Fibroblast of lung (primary cell): Measurements from ENCODE around the gene NINL.

Experiments used
- EZH2 ChIP-seq: IDR thresholded peaks from 2 replicates; pipeline ENCODE4 v1.5.1; 2012; ENCODE audit warnings: low read length, control low read depth, mild to moderate bottlenecking; ENCODE audit errors: missing control alignments
- TF ChIP-seq, protein P1 (sequence below), 2 donors: IDR thresholded peaks in 1 of 2; conservative IDR thresholded peaks in 1 of 2; 1 replicate in 1 of 2; 2 replicates in 1 of 2; pipeline ENCODE4 v1.5.1; 2011 to 2012; ENCODE audit warnings: low read length in 2 of 2, control low read depth in 1 of 2, inconsistent platforms in 1 of 2, low read depth in 1 of 2, mild to moderate bottlenecking in 1 of 2

DNA sequence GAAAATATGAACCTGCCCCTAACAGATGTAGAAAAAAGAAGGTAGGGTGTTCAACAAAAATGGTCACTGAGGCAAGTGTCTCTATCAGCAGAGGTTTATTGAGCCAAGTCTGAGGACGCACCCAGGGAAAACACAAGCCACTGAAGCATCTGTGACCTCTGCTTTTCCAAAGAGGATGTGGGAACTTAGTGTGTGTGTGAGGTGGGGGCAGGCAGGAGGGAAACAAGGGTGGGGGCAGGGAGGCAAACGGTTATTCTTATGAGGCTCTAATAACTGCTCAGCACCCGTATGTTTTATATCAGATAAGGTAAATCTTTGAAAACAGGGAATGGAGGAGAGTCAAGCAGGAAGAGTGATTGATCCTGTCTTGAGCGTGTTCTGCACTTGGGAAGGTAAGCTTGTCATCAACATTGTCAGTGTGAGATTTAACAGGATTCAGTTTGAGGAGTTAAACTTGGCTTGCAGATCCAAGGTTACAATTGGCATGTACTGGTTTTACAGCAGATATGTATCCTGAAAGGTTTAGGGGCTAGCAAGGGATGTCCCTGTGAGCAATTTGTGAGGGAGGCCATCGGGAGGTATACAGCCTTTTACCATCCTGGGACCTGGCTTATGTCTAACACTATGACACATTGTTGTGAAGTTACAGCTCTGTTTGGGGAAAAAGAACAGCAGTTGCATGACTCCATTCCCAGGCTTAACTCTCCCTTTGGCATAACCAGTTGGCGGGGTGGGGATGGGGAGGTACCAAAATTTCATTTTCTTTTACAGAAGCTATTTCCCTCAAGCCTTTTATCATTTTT, 33.7 kb downstream of the NINL start:
- TF ChIP-seq, protein P1, sequence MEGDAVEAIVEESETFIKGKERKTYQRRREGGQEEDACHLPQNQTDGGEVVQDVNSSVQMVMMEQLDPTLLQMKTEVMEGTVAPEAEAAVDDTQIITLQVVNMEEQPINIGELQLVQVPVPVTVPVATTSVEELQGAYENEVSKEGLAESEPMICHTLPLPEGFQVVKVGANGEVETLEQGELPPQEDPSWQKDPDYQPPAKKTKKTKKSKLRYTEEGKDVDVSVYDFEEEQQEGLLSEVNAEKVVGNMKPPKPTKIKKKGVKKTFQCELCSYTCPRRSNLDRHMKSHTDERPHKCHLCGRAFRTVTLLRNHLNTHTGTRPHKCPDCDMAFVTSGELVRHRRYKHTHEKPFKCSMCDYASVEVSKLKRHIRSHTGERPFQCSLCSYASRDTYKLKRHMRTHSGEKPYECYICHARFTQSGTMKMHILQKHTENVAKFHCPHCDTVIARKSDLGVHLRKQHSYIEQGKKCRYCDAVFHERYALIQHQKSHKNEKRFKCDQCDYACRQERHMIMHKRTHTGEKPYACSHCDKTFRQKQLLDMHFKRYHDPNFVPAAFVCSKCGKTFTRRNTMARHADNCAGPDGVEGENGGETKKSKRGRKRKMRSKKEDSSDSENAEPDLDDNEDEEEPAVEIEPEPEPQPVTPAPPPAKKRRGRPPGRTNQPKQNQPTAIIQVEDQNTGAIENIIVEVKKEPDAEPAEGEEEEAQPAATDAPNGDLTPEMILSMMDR (conservative IDR thresholded peaks at IDR 0.05 in 1 of 2, IDR thresholded peaks at IDR 0.05 in 1 of 2; ENCODE audit: low read depth in 1 of 2, low read length in 2 of 2): no peak
- TF ChIP-seq EZH2: no peak
